ENCODE data around the gene PKHD1. TPM values are rescaled to one million over a fixed set of nuclear protein-coding genes. Genes with fewer than 3 reads are reported as not detected.

PKHD1 gene
- total RNA-seq, 1 donor from 2014 or later = not detected

DNA sequence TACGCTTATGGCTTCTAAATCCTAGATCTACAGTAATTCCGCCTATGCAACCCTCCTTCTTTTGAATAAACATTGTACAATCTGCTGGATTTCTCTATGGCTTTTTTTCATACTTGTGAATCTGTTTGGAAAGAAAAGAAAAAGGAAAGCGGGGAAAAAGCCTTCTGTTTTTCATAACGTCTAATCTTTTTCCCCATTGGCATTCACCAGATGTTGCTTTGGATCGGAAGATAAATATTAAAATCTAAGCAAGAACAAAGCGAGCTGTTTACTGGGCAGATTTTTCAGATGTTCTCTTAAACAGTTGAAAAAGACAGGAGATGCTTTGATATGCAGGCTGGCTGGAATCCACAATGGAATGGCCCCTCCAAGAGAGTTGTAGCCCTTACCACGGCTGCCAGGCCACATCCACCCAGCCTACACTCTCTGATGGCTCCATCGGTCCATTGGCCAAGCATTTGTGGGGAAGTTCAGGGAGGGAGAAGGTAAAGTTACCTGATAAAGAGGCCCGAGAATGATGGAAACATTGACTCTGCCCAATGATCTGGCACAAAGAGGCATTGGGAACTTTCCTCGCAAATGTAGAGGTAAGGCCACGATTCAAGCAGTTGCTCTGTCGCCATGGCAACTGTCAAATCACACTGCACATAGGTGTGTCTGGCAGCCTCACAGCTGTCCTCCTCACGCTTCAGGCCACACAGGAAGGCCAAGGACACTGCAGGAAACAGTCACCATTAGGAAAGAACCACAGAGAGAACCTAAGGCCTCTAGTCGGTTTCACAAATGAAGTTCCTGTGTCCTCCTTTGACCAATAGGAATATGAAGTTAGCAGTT is 70.3 kb downstream of the PKHD1 start:
- TF ChIP-seq, protein P1, sequence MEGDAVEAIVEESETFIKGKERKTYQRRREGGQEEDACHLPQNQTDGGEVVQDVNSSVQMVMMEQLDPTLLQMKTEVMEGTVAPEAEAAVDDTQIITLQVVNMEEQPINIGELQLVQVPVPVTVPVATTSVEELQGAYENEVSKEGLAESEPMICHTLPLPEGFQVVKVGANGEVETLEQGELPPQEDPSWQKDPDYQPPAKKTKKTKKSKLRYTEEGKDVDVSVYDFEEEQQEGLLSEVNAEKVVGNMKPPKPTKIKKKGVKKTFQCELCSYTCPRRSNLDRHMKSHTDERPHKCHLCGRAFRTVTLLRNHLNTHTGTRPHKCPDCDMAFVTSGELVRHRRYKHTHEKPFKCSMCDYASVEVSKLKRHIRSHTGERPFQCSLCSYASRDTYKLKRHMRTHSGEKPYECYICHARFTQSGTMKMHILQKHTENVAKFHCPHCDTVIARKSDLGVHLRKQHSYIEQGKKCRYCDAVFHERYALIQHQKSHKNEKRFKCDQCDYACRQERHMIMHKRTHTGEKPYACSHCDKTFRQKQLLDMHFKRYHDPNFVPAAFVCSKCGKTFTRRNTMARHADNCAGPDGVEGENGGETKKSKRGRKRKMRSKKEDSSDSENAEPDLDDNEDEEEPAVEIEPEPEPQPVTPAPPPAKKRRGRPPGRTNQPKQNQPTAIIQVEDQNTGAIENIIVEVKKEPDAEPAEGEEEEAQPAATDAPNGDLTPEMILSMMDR (IDR thresholded peaks at IDR 0.05) = no peak
- intact Hi-C loops (cut with DNase I) = no loop called here
- Histone ChIP-seq H3K27ac (no peak overlapping the region), H3K4me3 (no peak overlapping the region), H3K4me1 (no peaks in the 10 kb centered on the region), H3K9me3 (no peaks in the 10 kb centered on the region), H3K27me3 (no peaks in the 10 kb centered on the region), H3K36me3 (no peaks in the 10 kb centered on the region)
- no peak for DNase-seq (ENCODE audit: low spot score in 2 of 2)

DNA sequence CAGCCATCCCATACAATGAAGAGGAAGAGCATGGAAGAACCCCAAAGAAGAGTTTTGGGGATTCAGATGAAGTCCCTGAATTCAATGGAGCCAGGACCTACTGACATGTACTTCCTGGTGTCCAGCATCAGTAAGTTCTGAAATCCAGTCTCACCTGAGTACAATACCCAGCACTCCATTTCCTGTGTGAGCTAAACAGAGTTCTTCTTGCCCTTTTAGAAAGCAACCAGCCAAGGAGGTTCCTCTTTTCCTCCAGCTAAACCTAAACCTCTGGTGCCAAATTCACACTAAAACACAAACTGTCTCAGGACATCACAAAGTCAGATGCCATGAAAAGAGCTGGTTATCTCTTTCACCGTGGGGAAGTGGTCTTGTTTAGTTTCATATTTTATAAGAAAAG is 71.5 kb downstream of the PKHD1 start:
- Histone ChIP-seq H3K4me1 (no peaks in the 10 kb centered on the region), H3K9me3 (no peaks in the 10 kb centered on the region), H3K27ac (no peak overlapping the region), H3K4me3 (no peak overlapping the region), H3K27me3 (no peaks in the 10 kb centered on the region), H3K36me3 (no peaks in the 10 kb centered on the region)
- TF ChIP-seq, protein P1 (IDR thresholded peaks at IDR 0.05) = no peak
- no peak for DNase-seq (ENCODE audit: low spot score in 2 of 2)
- intact Hi-C loops (cut with DNase I) = no loop called here

DNA sequence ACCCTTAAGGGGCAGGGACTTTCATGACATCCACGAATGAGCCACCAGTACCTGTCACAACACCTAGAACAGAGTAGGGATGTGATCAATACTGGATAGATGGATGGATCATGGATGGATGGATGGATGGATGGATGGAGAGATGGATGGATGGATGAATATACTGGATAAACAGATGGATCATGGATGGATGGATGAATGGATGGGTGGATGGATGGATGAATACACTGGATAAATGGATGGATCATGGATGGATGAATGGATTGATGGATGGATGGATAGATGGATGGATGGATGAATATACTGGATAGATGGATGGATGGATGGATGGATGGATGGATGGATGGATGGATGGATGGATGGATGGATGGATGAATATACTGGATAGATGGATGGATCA is 73.0 kb downstream of the PKHD1 start:
- Histone ChIP-seq H3K4me1 (no peaks in the 10 kb centered on the region), H3K27me3 (no peaks in the 10 kb centered on the region), H3K9me3 (no peaks in the 10 kb centered on the region), H3K4me3 (no peak overlapping the region), H3K27ac (no peak overlapping the region), H3K36me3 (no peaks in the 10 kb centered on the region)
- TF ChIP-seq, protein P1 (IDR thresholded peaks at IDR 0.05) = no peak
- DNase-seq (ENCODE audit: low spot score in 2 of 2) = no peak
- intact Hi-C loops (cut with DNase I) = no loop called here

DNA sequence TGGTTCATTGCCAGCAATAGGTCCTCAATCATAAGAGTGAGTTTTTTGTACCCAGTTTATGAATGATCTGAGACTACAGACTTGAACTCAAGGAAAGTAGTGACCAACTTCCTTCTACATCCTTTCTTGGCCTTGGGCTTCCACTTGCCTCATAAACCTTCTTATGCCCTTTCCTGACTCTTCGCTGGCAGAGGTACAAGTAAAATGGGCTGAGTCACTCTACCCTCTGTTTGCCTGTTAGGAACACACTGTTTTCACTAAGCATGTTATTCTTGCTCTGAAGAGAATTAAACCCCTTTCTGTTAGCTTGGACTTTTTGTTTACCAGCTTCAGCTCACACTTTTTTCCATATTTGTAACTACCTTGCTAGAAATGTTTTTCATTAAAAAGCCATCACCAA is 74.4 kb downstream of the PKHD1 start:
- Histone ChIP-seq H3K9me3 (no peaks in the 10 kb centered on the region), H3K27me3 (no peaks in the 10 kb centered on the region), H3K36me3 (no peaks in the 10 kb centered on the region), H3K4me1 (no peaks in the 10 kb centered on the region), H3K4me3 (no peak overlapping the region), H3K27ac (no peak overlapping the region)
- TF ChIP-seq, protein P1 (IDR thresholded peaks at IDR 0.05) = no peak
- intact Hi-C loops (cut with DNase I) = no loop called here
- DNase-seq (ENCODE audit: low spot score in 2 of 2) = no peak

DNA sequence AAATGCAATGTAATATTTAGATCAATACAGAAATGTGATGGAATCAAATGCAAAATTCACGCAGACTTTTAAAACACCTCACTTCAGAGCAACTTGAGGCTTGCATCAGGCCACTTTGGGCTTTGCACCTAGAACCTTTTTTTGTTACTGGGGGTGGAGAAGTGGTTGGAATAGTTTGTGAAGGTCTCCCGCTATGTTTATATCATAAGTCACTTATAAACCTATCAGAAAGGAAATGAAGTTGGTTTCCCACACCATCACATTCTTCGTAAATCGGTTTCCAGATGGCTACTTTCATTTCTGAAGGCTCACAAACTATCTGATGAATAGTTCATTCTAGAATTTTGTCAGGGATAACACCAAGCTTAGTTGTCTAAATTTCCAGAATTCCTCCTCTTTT is 74.8 kb downstream of the PKHD1 start:
- no peak overlapping the region for H3K27ac ChIP-seq
- intact Hi-C loops (cut with DNase I) = no loop called here
- no peaks in the 10 kb centered on the region for H3K9me3 ChIP-seq
- no peaks in the 10 kb centered on the region for H3K4me1 ChIP-seq
- TF ChIP-seq, protein P1 (IDR thresholded peaks at IDR 0.05) = no peak
- no peak overlapping the region for H3K4me3 ChIP-seq
- no peaks in the 10 kb centered on the region for H3K36me3 ChIP-seq
- H3K27me3 ChIP-seq = no peaks in the 10 kb centered on the region
- DNase-seq (ENCODE audit: low spot score in 2 of 2) = no peak
